ENCODE measurements around the gene LSM4.

GRCh38 chr19:18286973-18287635 lies 35.8 kb downstream of the LSM4 start:
- TF ChIP-seq, protein P1, sequence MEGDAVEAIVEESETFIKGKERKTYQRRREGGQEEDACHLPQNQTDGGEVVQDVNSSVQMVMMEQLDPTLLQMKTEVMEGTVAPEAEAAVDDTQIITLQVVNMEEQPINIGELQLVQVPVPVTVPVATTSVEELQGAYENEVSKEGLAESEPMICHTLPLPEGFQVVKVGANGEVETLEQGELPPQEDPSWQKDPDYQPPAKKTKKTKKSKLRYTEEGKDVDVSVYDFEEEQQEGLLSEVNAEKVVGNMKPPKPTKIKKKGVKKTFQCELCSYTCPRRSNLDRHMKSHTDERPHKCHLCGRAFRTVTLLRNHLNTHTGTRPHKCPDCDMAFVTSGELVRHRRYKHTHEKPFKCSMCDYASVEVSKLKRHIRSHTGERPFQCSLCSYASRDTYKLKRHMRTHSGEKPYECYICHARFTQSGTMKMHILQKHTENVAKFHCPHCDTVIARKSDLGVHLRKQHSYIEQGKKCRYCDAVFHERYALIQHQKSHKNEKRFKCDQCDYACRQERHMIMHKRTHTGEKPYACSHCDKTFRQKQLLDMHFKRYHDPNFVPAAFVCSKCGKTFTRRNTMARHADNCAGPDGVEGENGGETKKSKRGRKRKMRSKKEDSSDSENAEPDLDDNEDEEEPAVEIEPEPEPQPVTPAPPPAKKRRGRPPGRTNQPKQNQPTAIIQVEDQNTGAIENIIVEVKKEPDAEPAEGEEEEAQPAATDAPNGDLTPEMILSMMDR (IDR thresholded peaks at IDR 0.05; ENCODE audit: insufficient read depth, low read length, poor library complexity, severe bottlenecking): no peak
- no peak for TF ChIP-seq EZH2phosphoT487 (conservative IDR thresholded peaks at IDR 0.05; ENCODE audit: low read length)
